ENCODE measurements around the gene AMN1.

The AMN1 gene

GRCh38 chr12:31627456-31628054 is 101.3 kb downstream of the AMN1 start:
- no peak for DNase-seq

GRCh38 chr12:31626270-31626995 is 102.4 kb downstream of the AMN1 start:
- DNase-seq = no peak

GRCh38 chr12:31622038-31622437 is 106.8 kb downstream of the AMN1 start:
- DNase-seq = no peak
